Fibroblast of the aortic adventitia (primary cell): Measurements from ENCODE around the gene HES1. TPM values are rescaled to one million over a fixed set of nuclear protein-coding genes. Genes with fewer than 3 reads are reported as not detected.
A peak's percentile ranks its signal among the peaks of the same experiment; 100 is the strongest.

Experiments
- DNase-seq: peaks from one replicate; pipeline ENCODE4 v3.0.0-alpha.2; 2010; ENCODE audit warnings: low read depth
- H3K4me3 ChIP-seq: 2 replicates; pipeline ENCODE4 v1.5.1; 2011; ENCODE audit warnings: low read depth, mild to moderate bottlenecking, control low read depth, low read length, moderate library complexity
- CTCF ChIP-seq: IDR thresholded peaks from 2 replicates; pipeline ENCODE4 v1.5.1; 2011; ENCODE audit warnings: mild to moderate bottlenecking, low read length, control low read depth, inconsistent platforms; ENCODE audit not compliant: insufficient read depth
- total RNA-seq: library from RNA; depleted of rRNA; stranded (reverse); fragments of >200 nt; gene quantifications from 2 replicates; pipeline ENCODE4 v1.2.3, GENCODE V29; 2012; ENCODE audit warnings: low replicate concordance

HES1 gene
- total RNA-seq, 1 donor, result 0.81 TPM

GRCh38 chr3:194119831-194120590 is 15.9 kb upstream of the HES1 start:
- DNase-seq, result no peak
- no peak for TF ChIP-seq CTCF
- H3K4me3 ChIP-seq, result no peak overlapping the region

- H3K4me3 ChIP-seq, result no peak overlapping the region
- no peak for DNase-seq
- no peak for TF ChIP-seq CTCF
Observed at GRCh38 chr3:194120789-194121770, 14.9 kb upstream of the HES1 start.

- no peak for TF ChIP-seq CTCF
Observed at GRCh38 chr3:194121891-194122631, 13.9 kb upstream of the HES1 start.

GRCh38 chr3:194123726-194124125 is 12.2 kb upstream of the HES1 start:
- no peak overlapping the region for H3K4me3 ChIP-seq
- DNase-seq, result no peak
- no peak for TF ChIP-seq CTCF

More at GRCh38 chr3:194121891-194122631, 13.9 kb upstream of the HES1 start:
- no peak overlapping the region for H3K4me3 ChIP-seq
- DNase-seq, result peak; percentile 37

- no peak for DNase-seq
- TF ChIP-seq CTCF, result no peak
- H3K4me3 ChIP-seq, result no peak overlapping the region
Observed at GRCh38 chr3:194124193-194124592, 11.8 kb upstream of the HES1 start.

- DNase-seq, result no peak
- no peak overlapping the region for H3K4me3 ChIP-seq
- TF ChIP-seq CTCF, result no peak
Observed at GRCh38 chr3:194125442-194125841, 10.5 kb upstream of the HES1 start.
